HG03064 (cell line): ENCODE results near the gene MT3.

Experiments used
- ATAC-seq: cut with Tn5 transposase; IDR thresholded peaks from one replicate; pipeline ENCODE4 v1.9.1; 2021; ENCODE audit warnings: low read depth; ENCODE audit not compliant: unreplicated experiment

Gene MT3

GRCh38 chr16:56589141-56590039 is at the start of gene MT3:
TSS of gene MT3 (plus strand) at chr16:56589528. CDS start at chr16:56589591, 63 bp downstream.
- no peak for ATAC-seq

GRCh38 chr16:56539656-56540055 is 49.7 kb upstream of the MT3 start:
- no peak for ATAC-seq

GRCh38 chr16:56542039-56542438 is 47.3 kb upstream of the MT3 start:
- no peak for ATAC-seq

- no peak for ATAC-seq
These were observed 42.0 kb upstream of the MT3 start for GRCh38 chr16:56547120-56547948.

- ATAC-seq, result no peak
These were observed 41.3 kb upstream of the MT3 start for GRCh38 chr16:56547949-56548567.

- no peak for ATAC-seq
These were observed 40.2 kb upstream of the MT3 start for GRCh38 chr16:56549161-56549560.

GRCh38 chr16:56549744-56550385 is 39.5 kb upstream of the MT3 start:
- no peak for ATAC-seq

- ATAC-seq, result no peak
These were observed 37.3 kb upstream of the MT3 start for GRCh38 chr16:56551796-56552738.

GRCh38 chr16:56554441-56554840 is 34.9 kb upstream of the MT3 start:
- no peak for ATAC-seq

- ATAC-seq, result no peak
These were observed 31.1 kb upstream of the MT3 start for GRCh38 chr16:56558024-56558747.

- no peak for ATAC-seq
These were observed 30.2 kb upstream of the MT3 start for GRCh38 chr16:56559109-56559508.

- ATAC-seq, result no peak
These were observed 28.9 kb upstream of the MT3 start for GRCh38 chr16:56560447-56560846.

GRCh38 chr16:56561126-56561525 is 28.2 kb upstream of the MT3 start:
- no peak for ATAC-seq

- ATAC-seq, result no peak
These were observed 24.4 kb upstream of the MT3 start, which contains the start of gene MT4 for GRCh38 chr16:56564793-56565477. TSS of gene MT4 (plus strand) at chr16:56565073. CDS start at chr16:56565129, 56 bp downstream.

- ATAC-seq, result no peak
These were observed 19.4 kb upstream of the MT3 start for GRCh38 chr16:56569971-56570370.

GRCh38 chr16:56571525-56571924 is 17.8 kb upstream of the MT3 start:
- ATAC-seq, result no peak

GRCh38 chr16:56574625-56575024 is 14.7 kb upstream of the MT3 start:
- no peak for ATAC-seq

- ATAC-seq, result no peak
These were observed 12.6 kb upstream of the MT3 start for GRCh38 chr16:56576585-56577299.
